Kidney epithelial cell (primary cell): Measurements from ENCODE around the gene DCHS2. TPM values are rescaled to one million over a fixed set of nuclear protein-coding genes. Genes with fewer than 3 reads are reported as not detected.

Experiments used
- DNase-seq: peaks from one replicate; pipeline ENCODE4 v3.0.0-alpha.2; 2010; ENCODE audit warnings: low read depth
- H3K27me3 ChIP-seq: 2 replicates; pipeline ENCODE4 v1.6.0; 2011; ENCODE audit warnings: low read length; ENCODE audit not compliant: control insufficient read depth, insufficient read depth
- H3K36me3 ChIP-seq: 2 replicates; pipeline ENCODE4 v1.5.1; 2011; ENCODE audit warnings: low read length; ENCODE audit not compliant: control insufficient read depth, insufficient read depth
- H3K4me3 ChIP-seq: 2 replicates; pipeline ENCODE4 v1.5.1; 2011; ENCODE audit warnings: low read depth, mild to moderate bottlenecking, control low read depth, low read length
- CTCF ChIP-seq: IDR thresholded peaks from 2 replicates; pipeline ENCODE4 v1.5.1; 2011; ENCODE audit warnings: mild to moderate bottlenecking, moderate library complexity, low read length, control low read depth, inconsistent platforms; ENCODE audit not compliant: insufficient read depth, poor library complexity, severe bottlenecking
- total RNA-seq: library from RNA; depleted of rRNA; stranded (reverse); fragments of >200 nt; gene quantifications from 2 replicates; pipeline ENCODE4 v1.2.3, GENCODE V29; 2015

Gene DCHS2
- total RNA-seq, 1 donor from 2014 or later = 0.75 TPM

GRCh38 chr4:154487145-154487544, 4.5 kb downstream of the DCHS2 start:
- Histone ChIP-seq H3K27me3 (peaks cover 39% of the 10 kb centered on the region), H3K4me3 (no peak overlapping the region), H3K36me3 (no peaks in the 10 kb centered on the region)
- no peak for TF ChIP-seq CTCF
- no peak for DNase-seq

- H3K4me3 ChIP-seq = no peak overlapping the region
- H3K27me3 ChIP-seq = peaks cover 22% of the 10 kb centered on the region
- TF ChIP-seq CTCF = no peak
- no peak for DNase-seq
- no peaks in the 10 kb centered on the region for H3K36me3 ChIP-seq
These were observed 6.3 kb downstream of the DCHS2 start for GRCh38 chr4:154485127-154485773.

DNA sequence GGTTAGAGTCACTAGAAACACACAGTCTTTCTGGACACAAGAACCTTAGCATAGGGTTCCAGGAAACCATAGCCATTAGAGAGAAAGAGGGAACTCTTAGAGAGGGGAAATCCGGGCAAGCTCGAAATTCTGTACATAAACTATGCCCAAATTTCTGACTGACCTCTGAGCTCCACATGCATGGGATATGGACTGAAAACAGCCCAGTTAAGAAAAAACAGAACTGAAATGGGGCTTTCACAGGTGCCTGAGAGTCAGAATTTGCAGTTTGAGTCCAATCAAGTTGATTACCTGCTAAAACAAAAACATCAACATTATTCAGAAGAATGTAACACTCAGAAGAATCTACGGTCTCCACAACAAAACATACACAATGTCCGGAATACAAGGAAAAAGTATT, 13.1 kb downstream of the DCHS2 start:
- TF ChIP-seq CTCF = no peak
- no peak for DNase-seq
- no peaks in the 10 kb centered on the region for H3K27me3 ChIP-seq
- no peak overlapping the region for H3K4me3 ChIP-seq
- H3K36me3 ChIP-seq = no peaks in the 10 kb centered on the region

DNA sequence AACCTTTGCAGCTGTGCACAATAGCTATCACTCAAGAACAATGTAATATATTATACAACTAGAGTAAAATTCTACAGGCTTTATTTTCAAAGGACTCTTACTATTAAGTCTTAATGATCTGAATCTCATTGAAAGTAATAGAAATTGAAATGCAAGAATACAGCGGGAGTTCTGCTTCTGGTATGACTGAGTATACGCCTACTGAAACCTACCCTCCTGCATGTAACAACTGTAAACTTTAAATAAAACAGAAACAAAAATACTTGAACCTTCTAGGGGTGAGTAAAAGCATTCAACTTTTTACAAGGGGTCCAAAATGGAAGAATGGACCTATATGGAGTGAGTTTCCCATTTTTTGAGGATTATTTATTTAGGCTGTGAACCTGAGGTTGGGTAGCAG, 13.5 kb downstream of the DCHS2 start:
- Histone ChIP-seq H3K36me3 (no peaks in the 10 kb centered on the region), H3K27me3 (no peaks in the 10 kb centered on the region), H3K4me3 (no peak overlapping the region)
- DNase-seq = no peak
- no peak for TF ChIP-seq CTCF

DNA sequence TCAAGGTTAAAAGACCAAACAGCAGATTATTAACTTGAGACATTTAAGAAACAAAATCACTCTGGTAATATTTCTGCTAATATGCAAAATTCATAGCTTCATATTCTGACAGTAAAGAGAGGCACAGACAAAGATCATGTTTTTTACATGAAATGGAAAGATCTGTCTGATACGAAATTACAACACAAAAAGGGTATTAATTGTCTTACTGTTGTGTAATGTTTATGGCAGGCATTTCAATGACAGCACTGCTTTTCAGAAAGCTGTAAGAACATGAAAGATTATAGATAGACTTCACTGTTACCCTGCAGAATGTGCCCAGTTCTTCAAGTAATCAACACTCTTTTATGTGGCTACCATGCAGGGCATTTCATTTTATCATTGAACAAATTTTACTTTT, 15.4 kb downstream of the DCHS2 start:
- H3K4me3 ChIP-seq = no peak overlapping the region

More for the DNA sequence above, 15.4 kb downstream of the DCHS2 start:
- Histone ChIP-seq H3K27me3 (no peaks in the 10 kb centered on the region), H3K36me3 (no peaks in the 10 kb centered on the region)
- TF ChIP-seq CTCF = no peak
- DNase-seq = no peak
